ENCODE measurements around the gene NDUFAF8.

DNA sequence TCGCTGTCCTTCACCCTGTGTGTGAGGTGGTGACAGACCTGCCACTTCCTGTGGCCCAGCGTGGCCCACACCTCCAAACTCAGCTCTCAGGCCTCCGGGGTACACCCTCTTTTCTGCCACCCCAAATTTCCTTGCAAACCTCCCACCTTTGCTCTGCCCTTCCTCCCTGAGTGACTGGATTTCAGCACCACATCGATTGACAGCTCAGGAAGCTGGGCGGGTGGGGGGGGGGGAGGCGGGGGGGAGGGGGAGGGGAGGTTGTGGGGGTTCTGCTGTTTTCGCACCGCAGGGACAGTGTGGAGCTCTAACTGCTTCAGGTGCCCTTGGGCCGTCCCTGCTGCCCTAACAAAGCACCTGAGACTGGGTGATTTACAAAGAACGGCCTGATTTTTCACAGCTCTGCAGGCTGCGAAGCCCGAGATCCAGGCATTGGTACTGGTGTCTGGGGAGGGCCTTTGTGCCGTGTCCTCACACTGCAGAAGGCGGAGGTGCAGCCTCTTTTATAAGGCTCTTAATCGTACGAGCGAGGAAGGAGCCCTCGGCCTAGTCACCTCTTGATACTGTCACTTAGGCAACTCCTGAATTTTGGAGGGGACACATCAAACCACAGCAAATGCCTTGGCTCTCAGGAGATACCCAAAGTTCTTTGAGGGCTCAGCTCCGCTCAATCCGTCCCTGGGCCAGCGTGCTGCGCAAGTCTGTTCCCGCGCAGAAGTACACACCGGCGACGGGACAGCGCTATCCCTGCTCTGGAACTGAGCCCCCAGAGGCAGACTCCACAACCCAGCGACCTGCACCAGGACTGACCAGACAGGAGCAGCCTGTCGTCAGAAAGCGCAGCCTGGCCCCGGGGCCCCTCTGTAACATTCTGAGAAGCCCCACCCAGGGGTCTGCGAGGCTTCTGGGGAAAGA, 3.6 kb downstream of the NDUFAF8 start:
- TF ChIP-seq EP300 (IDR thresholded peaks at IDR 0.05) (no peak), POLR2A (IDR thresholded peaks at IDR 0.05) (no peak)
- TF ChIP-seq, protein P1, sequence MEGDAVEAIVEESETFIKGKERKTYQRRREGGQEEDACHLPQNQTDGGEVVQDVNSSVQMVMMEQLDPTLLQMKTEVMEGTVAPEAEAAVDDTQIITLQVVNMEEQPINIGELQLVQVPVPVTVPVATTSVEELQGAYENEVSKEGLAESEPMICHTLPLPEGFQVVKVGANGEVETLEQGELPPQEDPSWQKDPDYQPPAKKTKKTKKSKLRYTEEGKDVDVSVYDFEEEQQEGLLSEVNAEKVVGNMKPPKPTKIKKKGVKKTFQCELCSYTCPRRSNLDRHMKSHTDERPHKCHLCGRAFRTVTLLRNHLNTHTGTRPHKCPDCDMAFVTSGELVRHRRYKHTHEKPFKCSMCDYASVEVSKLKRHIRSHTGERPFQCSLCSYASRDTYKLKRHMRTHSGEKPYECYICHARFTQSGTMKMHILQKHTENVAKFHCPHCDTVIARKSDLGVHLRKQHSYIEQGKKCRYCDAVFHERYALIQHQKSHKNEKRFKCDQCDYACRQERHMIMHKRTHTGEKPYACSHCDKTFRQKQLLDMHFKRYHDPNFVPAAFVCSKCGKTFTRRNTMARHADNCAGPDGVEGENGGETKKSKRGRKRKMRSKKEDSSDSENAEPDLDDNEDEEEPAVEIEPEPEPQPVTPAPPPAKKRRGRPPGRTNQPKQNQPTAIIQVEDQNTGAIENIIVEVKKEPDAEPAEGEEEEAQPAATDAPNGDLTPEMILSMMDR (IDR thresholded peaks at IDR 0.05): no peak
